Psoas muscle (tissue), 8 donors: ENCODE results near the gene PHLDB2. TPM values are rescaled to one million over a fixed set of nuclear protein-coding genes. Genes with fewer than 3 reads are reported as not detected.

ENCODE experiments used
- ATAC-seq, 4 donors: fragments of 200-7000 bp; cut with Tn5 transposase; one replicate each; pipeline ENCODE4 v1.9.1; 2020; ENCODE audit warnings: moderate library complexity in 3 of 4, mild to moderate bottlenecking in 2 of 4
- DNase-seq, 2 donors: peaks; one replicate each; pipeline ENCODE4 v3.0.0-alpha.2; 2020
- H3K27ac ChIP-seq: fragments of 200-600 bp; one replicate; pipeline ENCODE4 v1.8.0; 2022
- H3K27me3 ChIP-seq, 3 donors: fragments of 200-600 bp in 1 of 3; one replicate each; pipeline versions ENCODE4 v1.6.1 to v1.8.0; 2013 to 2022; ENCODE audit warnings: low read length in 2 of 3, mild to moderate bottlenecking in 2 of 3, moderate library complexity in 1 of 3; ENCODE audit not compliant: insufficient read depth in 3 of 3
- H3K36me3 ChIP-seq, 2 donors: fragments of 200-600 bp in 1 of 2; one replicate each; pipeline versions ENCODE4 v1.6.1 to v1.8.0; 2013 to 2022; ENCODE audit warnings: low read depth in 1 of 2, mild to moderate bottlenecking in 1 of 2, moderate library complexity in 1 of 2; ENCODE audit not compliant: insufficient read depth in 1 of 2
- H3K4me1 ChIP-seq: fragments of 200-600 bp; one replicate; pipeline ENCODE4 v1.8.0; 2022
- H3K4me3 ChIP-seq: fragments of 200-600 bp; one replicate; pipeline ENCODE4 v1.8.0; 2022; ENCODE audit warnings: mild to moderate bottlenecking
- H3K9me3 ChIP-seq: fragments of 200-600 bp; one replicate; pipeline ENCODE4 v1.8.0; 2022
- CTCF ChIP-seq: fragments of 200-600 bp; IDR thresholded peaks from one replicate; pipeline ENCODE4 v1.8.0; 2022; ENCODE audit warnings: antibody characterized with exemption
- WGBS, 3 donors: extraction: QIAGEN DNeasy Blood & Tissue Kit; methylation state at CpG; one replicate each; pipeline versions ENCODE4 v1.1.6 to v1.1.7; 2013; 5-methylcytosine and 5-hydroxymethylcytosine counted together
- intact Hi-C, 2 donors: fragments of 100-400 bp; cut with DNase I; formaldehyde crosslinking; loops; one replicate each; pipeline versions ENCODE4 v1.11.0 to v1.14.2; 2022
- polyA plus RNA-seq, 3 donors: library from polyadenylated mRNA; stranded (reverse); fragments of 200-250 nt; gene quantifications; one replicate each; pipeline ENCODE4 v1.2.3, GENCODE V29; 2013
- total RNA-seq, 4 donors: library from RNA; stranded (reverse); fragmentation: NEBNext Ultra II Directional in 2 of 4; extraction: Animal tissue kit (Norgen Biotek cat#: 25700) in 2 of 4; gene quantifications; one replicate each; pipeline versions ENCODE4 v1.2.1 to v1.2.4, GENCODE V29; 2021 to 2023
- donor health status: healthy with polysubstance abuse.
- donor health status: DM: no; HTN: no; CAD: no; lungs with moderate emphysema.
- donor health status: Bipolar disorder and iron deficiency.
- donor health status: healthy.
- donor health status: DM: yes; HTN: yes; CAD: no.
- donor health status: DM: no; HTN: no; CAD: no.
- donor health status: DM: no; HTN: no; CAD: no.
- donor health status: DM: yes; HTN: yes; CAD: no.

PHLDB2 gene
- total and polyA plus RNA-seq, 7 donors: 2.9 to 8.5 (median 5.6) TPM

- intact Hi-C loops: loop anchor here in 1 of 2 donors (5.0 kb wide), 1 partner anchor 73 kb away; no protein-coding TSS in a partner anchor
- H3K4me3 ChIP-seq: no peak overlapping the region
- no peak for ATAC-seq
- H3K9me3 ChIP-seq: no peaks in the 10 kb centered on the region
- DNase-seq: no peak
- H3K4me1 ChIP-seq: no peaks in the 10 kb centered on the region
- no peaks in the 10 kb centered on the region for H3K27me3 ChIP-seq
- H3K27ac ChIP-seq: no peak overlapping the region
- no peak for TF ChIP-seq CTCF
- WGBS, 3 donors: 85 to 87% (median 85%) methylated on average over 11 of the region's 11 CpGs
- H3K36me3 ChIP-seq: no peaks in the 10 kb centered on the region
These were observed 25.4 kb downstream of the PHLDB2 start for GRCh38 chr3:111884411-111885018.

GRCh38 chr3:111885578-111885977 is 26.5 kb downstream of the PHLDB2 start:
- no peak for TF ChIP-seq CTCF
- no peak for ATAC-seq
- H3K36me3 ChIP-seq: no peaks in the 10 kb centered on the region
- no peaks in the 10 kb centered on the region for H3K9me3 ChIP-seq
- DNase-seq: no peak
- intact Hi-C loops: no loop called here
- 86 to 96% (median 87%) methylated on average over 2 of the region's 2 CpGs for WGBS, 3 donors
- H3K4me1 ChIP-seq: no peaks in the 10 kb centered on the region
- no peak overlapping the region for H3K4me3 ChIP-seq
- H3K27me3 ChIP-seq: no peaks in the 10 kb centered on the region
- H3K27ac ChIP-seq: no peak overlapping the region

GRCh38 chr3:111890051-111890580 is 31.1 kb downstream of the PHLDB2 start:
- H3K4me3 ChIP-seq: no peak overlapping the region
- H3K27ac ChIP-seq: no peak overlapping the region
- no peaks in the 10 kb centered on the region for H3K36me3 ChIP-seq
- no peak for ATAC-seq
- no peaks in the 10 kb centered on the region for H3K4me1 ChIP-seq
- H3K27me3 ChIP-seq: no peaks in the 10 kb centered on the region
- no peaks in the 10 kb centered on the region for H3K9me3 ChIP-seq
- intact Hi-C loops: no loop called here
- TF ChIP-seq CTCF: no peak
- no peak for DNase-seq
- WGBS, 3 donors: 62 to 71% (median 64%) methylated on average over 5 of the region's 5 CpGs

GRCh38 chr3:111892070-111892469 is 33.0 kb downstream of the PHLDB2 start:
- WGBS, 3 donors: 92 to 97% (median 95%) methylated on average over 2 of the region's 2 CpGs
- H3K27me3 ChIP-seq: no peaks in the 10 kb centered on the region
- H3K27ac ChIP-seq: no peak overlapping the region
- no peak for TF ChIP-seq CTCF
- ATAC-seq: no peak
- no peaks in the 10 kb centered on the region for H3K4me1 ChIP-seq
- DNase-seq: no peak
- intact Hi-C loops: no loop called here
- no peaks in the 10 kb centered on the region for H3K9me3 ChIP-seq
- no peak overlapping the region for H3K4me3 ChIP-seq
- H3K36me3 ChIP-seq: no peaks in the 10 kb centered on the region

GRCh38 chr3:111895071-111895470 is 36.0 kb downstream of the PHLDB2 start:
- peak; percentile 53 for TF ChIP-seq CTCF
- ATAC-seq (peak; percentile 58 to 78 (median 68)), DNase-seq (no peak)
- H3K36me3 ChIP-seq: no peaks in the 10 kb centered on the region
- WGBS, 3 donors: 40 to 58% (median 41%) methylated on average over 1 of the region's 1 CpG
- H3K9me3 ChIP-seq: no peaks in the 10 kb centered on the region
- intact Hi-C loops: loop anchor here in 1 of 2 donors (5.0 kb wide), 1 partner anchor 47 kb away; no protein-coding TSS in a partner anchor
- H3K27ac ChIP-seq: no peak overlapping the region
- no peaks in the 10 kb centered on the region for H3K4me1 ChIP-seq
- H3K27me3 ChIP-seq: no peaks in the 10 kb centered on the region
- H3K4me3 ChIP-seq: no peak overlapping the region
